ENCODE measurements around the gene ATAD3A. TPM values are rescaled to one million over a fixed set of nuclear protein-coding genes. Genes with fewer than 3 reads are reported as not detected.

ATAD3A gene
- total RNA-seq, 1 donor from 2014 or later = 18.5 TPM

Other genes starting within 250 kb of the ATAD3A start
- 34.7 TPM for gene UBE2J2, start 238.3 kb upstream of the ATAD3A start, total RNA-seq
- gene SCNN1D, start 231.7 kb upstream of the ATAD3A start, total RNA-seq = 2.6 TPM
- 56.3 TPM for gene ACAP3, start 204.2 kb upstream of the ATAD3A start, total RNA-seq
- 10.6 TPM for gene PUSL1, start 203.6 kb upstream of the ATAD3A start, total RNA-seq
- gene INTS11, start 187.5 kb upstream of the ATAD3A start, total RNA-seq = 70.9 TPM
- 113 TPM for gene CPTP, start 187.4 kb upstream of the ATAD3A start, total RNA-seq
- gene TAS1R3, start 180.9 kb upstream of the ATAD3A start, total RNA-seq = 0.40 TPM
- gene DVL1, start 162.7 kb upstream of the ATAD3A start, total RNA-seq = 126 TPM
- gene MXRA8, start 153.6 kb upstream of the ATAD3A start, total RNA-seq = 21.7 TPM
- gene AURKAIP1, start 137.0 kb upstream of the ATAD3A start, total RNA-seq = 271 TPM
- 45.7 TPM for gene CCNL2, start 112.8 kb upstream of the ATAD3A start, total RNA-seq
- gene MRPL20, start 104.9 kb upstream of the ATAD3A start, total RNA-seq = 144 TPM
- gene ANKRD65, start 90.9 kb upstream of the ATAD3A start, total RNA-seq = 1.8 TPM
- 17.1 TPM for gene VWA1, start 76.5 kb upstream of the ATAD3A start, total RNA-seq
- 0.94 TPM for gene ATAD3C, start 62.5 kb upstream of the ATAD3A start, total RNA-seq
- gene ATAD3B, start 40.4 kb upstream of the ATAD3A start, total RNA-seq = 7.9 TPM
- gene TMEM240, start 28.5 kb downstream of the ATAD3A start, total RNA-seq = 7.5 TPM
- gene SSU72, start 62.7 kb downstream of the ATAD3A start, total RNA-seq = 106 TPM
- gene FNDC10, start 88.0 kb downstream of the ATAD3A start, total RNA-seq = 2.0 TPM
- gene MIB2, start 103.3 kb downstream of the ATAD3A start, total RNA-seq = 110 TPM
- 25.1 TPM for gene MMP23B, start 120.0 kb downstream of the ATAD3A start, total RNA-seq
- 23.6 TPM for gene CDK11B, start 146.8 kb downstream of the ATAD3A start, total RNA-seq
- 20.4 TPM for gene SLC35E2B, start 180.6 kb downstream of the ATAD3A start, total RNA-seq
- gene CDK11A, start 212.2 kb downstream of the ATAD3A start, total RNA-seq = 17.3 TPM

Data from Right ventricle myocardium superior (tissue), 1 donor.